SK-N-SH (cell line): ENCODE results near the gene SLC25A42. TPM values are rescaled to one million over a fixed set of nuclear protein-coding genes. Genes with fewer than 3 reads are reported as not detected.

Source experiments
- CTCF ChIA-PET: fragments of 300-600, 350-600 bp; formaldehyde crosslinking; extraction: SDS; loops from one replicate; lab custom pipeline; 2021; lab: Yijun Ruan, JAX
- POLR2A ChIA-PET: fragments of 350-600 bp; sonication (Branson Sonifier 250); formaldehyde crosslinking; extraction: SDS; loops from one replicate; lab custom pipeline; 2020; ENCODE audit warnings: antibody characterized with exemption, inconsistent platforms; lab: Yijun Ruan, JAX
- DNase-seq: peaks from one replicate; pipeline ENCODE4 v3.0.0; 2012
- H2AFZ ChIP-seq: fragments of 200-600 bp; sonication (generic); 2 replicates; pipeline ENCODE4 v1.8.1; 2016; ENCODE audit warnings: antibody characterized with exemption, mild to moderate bottlenecking, low read depth
- H3F3A ChIP-seq: fragments of 200-600 bp; sonication (generic); replicated peaks from 2 replicates; pipeline ENCODE3; 2016; ENCODE audit warnings: antibody characterized with exemption, mild to moderate bottlenecking; ENCODE audit not compliant: insufficient read depth
- H3K27ac ChIP-seq, 2 experiments: fragments of 200-500 bp in 1 of 2; fragments of 200-600 bp in 1 of 2; sonication (Bioruptor generic) in 1 of 2; sonication (generic), shearing (Covaris generic) in 1 of 2; 2 replicates each; pipeline versions ENCODE4 v1.5.1 to v1.6.1; 2014 to 2016; ENCODE audit warnings: low read depth in 2 of 2, inconsistent platforms in 1 of 2, low read length in 1 of 2, mild to moderate bottlenecking in 1 of 2, mixed read lengths in 1 of 2
- H3K27me3 ChIP-seq: fragments of 200-600 bp; sonication (generic), shearing (Covaris generic); 2 replicates; pipeline ENCODE4 v1.6.1; 2016; ENCODE audit warnings: mixed run types; ENCODE audit not compliant: insufficient read depth
- H3K36me3 ChIP-seq, 2 experiments: fragments of 200-500 bp in 1 of 2; fragments of 200-600 bp in 1 of 2; sonication (Bioruptor generic) in 1 of 2; sonication (generic) in 1 of 2; replicated peaks in 1 of 2; 2 replicates each; pipeline versions ENCODE3 to v1.5.1; 2014 to 2016; ENCODE audit warnings: low read length in 1 of 2, mild to moderate bottlenecking in 1 of 2; ENCODE audit not compliant: insufficient read depth in 2 of 2, control insufficient read depth in 1 of 2
- H3K4me1 ChIP-seq, 2 experiments: fragments of 200-500 bp in 1 of 2; fragments of 200-600 bp in 1 of 2; sonication (Bioruptor generic) in 1 of 2; sonication (generic), shearing (Covaris generic) in 1 of 2; 2 replicates each; pipeline versions ENCODE4 v1.5.1 to v1.6.1; 2014 to 2016; ENCODE audit warnings: low read depth in 1 of 2, low read length in 1 of 2, mixed run types in 1 of 2; ENCODE audit not compliant: insufficient read depth in 2 of 2, control insufficient read depth in 1 of 2
- H3K4me2 ChIP-seq: fragments of 200-600 bp; sonication (generic), shearing (Covaris generic); 2 replicates; pipeline ENCODE4 v1.6.1; 2017; ENCODE audit warnings: mixed run types
- H3K4me3 ChIP-seq, 2 experiments: fragments of 200-500 bp in 1 of 2; fragments of 200-600 bp in 1 of 2; sonication (Bioruptor generic) in 1 of 2; sonication (generic), shearing (Covaris generic) in 1 of 2; 2 replicates each; pipeline versions ENCODE4 v1.5.1 to v1.8.1; 2014 to 2016; ENCODE audit warnings: low read depth in 2 of 2, inconsistent platforms in 1 of 2, low read length in 1 of 2, mild to moderate bottlenecking in 1 of 2, mixed read lengths in 1 of 2, moderate library complexity in 1 of 2
- H3K79me2 ChIP-seq: fragments of 200-600 bp; sonication (generic); 2 replicates; pipeline ENCODE4 v1.8.1; 2017; ENCODE audit warnings: mild to moderate bottlenecking; ENCODE audit not compliant: insufficient read depth
- H3K9ac ChIP-seq: fragments of 200-600 bp; sonication (generic); 2 replicates; pipeline ENCODE4 v1.6.1; 2017; ENCODE audit warnings: mixed run types
- H3K9me2 ChIP-seq: fragments of 200-600 bp; sonication (generic); 2 replicates; pipeline ENCODE4 v1.6.1; 2017; ENCODE audit warnings: mixed run types
- H3K9me3 ChIP-seq: fragments of 200-600 bp; sonication (generic); 2 replicates; pipeline ENCODE4 v1.6.1; 2017; ENCODE audit warnings: mixed run types, mild to moderate bottlenecking, moderate library complexity
- H4K20me1 ChIP-seq: fragments of 200-600 bp; sonication (generic); 2 replicates; pipeline ENCODE4 v1.6.1; 2017; ENCODE audit warnings: mild to moderate bottlenecking, mixed run types; ENCODE audit not compliant: insufficient read depth
- ELF1 ChIP-seq: IDR thresholded peaks from 2 replicates; pipeline ENCODE4 v1.4.0; 2012
- EZH2phosphoT487 ChIP-seq: fragments of 200-600 bp; sonication (generic); IDR thresholded peaks from 2 replicates; pipeline ENCODE4 v1.6.1; 2017; ENCODE audit warnings: low read depth, mixed run types, mild to moderate bottlenecking, antibody characterized with exemption, moderate library complexity, borderline replicate concordance
- FOSL2 ChIP-seq: IDR thresholded peaks from 2 replicates; pipeline ENCODE4 v1.4.0; 2012; ENCODE audit warnings: low read depth, mild to moderate bottlenecking, moderate library complexity, borderline replicate concordance
- FOXM1 ChIP-seq: IDR thresholded peaks from 2 replicates; pipeline ENCODE4 v1.4.0; 2012; ENCODE audit warnings: low read depth, mild to moderate bottlenecking
- GABPA ChIP-seq: IDR thresholded peaks from 2 replicates; pipeline ENCODE4 v1.4.0; 2012; ENCODE audit warnings: low read depth, mild to moderate bottlenecking
- MAX ChIP-seq: IDR thresholded peaks from 2 replicates; pipeline ENCODE4 v1.4.0; 2012; ENCODE audit warnings: low read depth
- MXI1 ChIP-seq: IDR thresholded peaks from 2 replicates; pipeline ENCODE4 v1.6.1; 2012; ENCODE audit warnings: mild to moderate bottlenecking, low read depth, low read length, improper control_type of control experiment
- NFIC ChIP-seq: IDR thresholded peaks from 2 replicates; pipeline ENCODE4 v1.4.0; 2012; ENCODE audit warnings: borderline replicate concordance
- NRF1 ChIP-seq: IDR thresholded peaks from 2 replicates; pipeline ENCODE4 v1.6.1; 2012; ENCODE audit warnings: low read depth, mild to moderate bottlenecking, low read length
- RCOR1 ChIP-seq: fragments of 150-350 bp; IDR thresholded peaks from 2 replicates; pipeline ENCODE4 v1.6.1; 2017; ENCODE audit warnings: antibody characterized with exemption, low read length
- SIN3A ChIP-seq: IDR thresholded peaks from 2 replicates; pipeline ENCODE4 v1.6.1; 2012; ENCODE audit warnings: low read depth, mild to moderate bottlenecking, low read length, moderate library complexity, borderline replicate concordance
- SMC3 ChIP-seq: IDR thresholded peaks from 2 replicates; pipeline ENCODE4 v1.6.1; 2012; ENCODE audit warnings: low read depth, low read length, improper control_type of control experiment
- TEAD4 ChIP-seq: IDR thresholded peaks from 2 replicates; pipeline ENCODE4 v1.4.0; 2012; ENCODE audit warnings: mild to moderate bottlenecking, borderline replicate concordance; ENCODE audit not compliant: insufficient read depth
- WGBS: methylation state at CpG from one replicate; pipeline ENCODE4 v1.1.6; 2017; ENCODE audit warnings: low lambda C conversion rate; 5-methylcytosine and 5-hydroxymethylcytosine counted together
- polyA plus RNA-seq, 3 experiments: library from polyadenylated mRNA; depleted of rRNA; stranded (reverse); fragments of >200 nt; gene quantifications; 2 replicates each; pipeline ENCODE4 v1.2.3, GENCODE V29; 2012
- TF ChIP-seq, protein P1 (sequence below): fragments of 200-600 bp; sonication (generic); IDR thresholded peaks from 2 replicates; pipeline ENCODE4 v1.6.1; 2017; ENCODE audit warnings: antibody characterized with exemption, mild to moderate bottlenecking, moderate library complexity
- TF ChIP-seq, protein P2 (sequence below): fragments of 150-350 bp; IDR thresholded peaks from 2 replicates; pipeline ENCODE4 v1.6.1; 2016; ENCODE audit warnings: mild to moderate bottlenecking, low read depth, low read length
- TF ChIP-seq, protein P3 (sequence below): IDR thresholded peaks from 2 replicates; pipeline ENCODE4 v1.4.0; 2012; ENCODE audit warnings: low read depth, borderline replicate concordance

The SLC25A42 gene
- polyA plus RNA-seq, 1 of the 3 experiments (the other 2 are of a cell fraction) = 6.1 TPM

- Histone ChIP-seq H3K9ac (no peak overlapping the region), H3K4me3 (no peak overlapping the region), H3F3A (peaks cover 11% of the 10 kb centered on the region)
- 35% methylated on average over 5 of the region's 5 CpGs for WGBS
- CTCF ChIA-PET = interaction anchor here (0.8 to 3.7 kb wide), 11 partner anchors 9 to 220 kb away, joined by 3 to 34 read pairs (median 3); partner anchors contain the start of gene MEF2B
- no peak for TF ChIP-seq FOXM1
- TF ChIP-seq, protein P1, sequence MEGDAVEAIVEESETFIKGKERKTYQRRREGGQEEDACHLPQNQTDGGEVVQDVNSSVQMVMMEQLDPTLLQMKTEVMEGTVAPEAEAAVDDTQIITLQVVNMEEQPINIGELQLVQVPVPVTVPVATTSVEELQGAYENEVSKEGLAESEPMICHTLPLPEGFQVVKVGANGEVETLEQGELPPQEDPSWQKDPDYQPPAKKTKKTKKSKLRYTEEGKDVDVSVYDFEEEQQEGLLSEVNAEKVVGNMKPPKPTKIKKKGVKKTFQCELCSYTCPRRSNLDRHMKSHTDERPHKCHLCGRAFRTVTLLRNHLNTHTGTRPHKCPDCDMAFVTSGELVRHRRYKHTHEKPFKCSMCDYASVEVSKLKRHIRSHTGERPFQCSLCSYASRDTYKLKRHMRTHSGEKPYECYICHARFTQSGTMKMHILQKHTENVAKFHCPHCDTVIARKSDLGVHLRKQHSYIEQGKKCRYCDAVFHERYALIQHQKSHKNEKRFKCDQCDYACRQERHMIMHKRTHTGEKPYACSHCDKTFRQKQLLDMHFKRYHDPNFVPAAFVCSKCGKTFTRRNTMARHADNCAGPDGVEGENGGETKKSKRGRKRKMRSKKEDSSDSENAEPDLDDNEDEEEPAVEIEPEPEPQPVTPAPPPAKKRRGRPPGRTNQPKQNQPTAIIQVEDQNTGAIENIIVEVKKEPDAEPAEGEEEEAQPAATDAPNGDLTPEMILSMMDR = no peak
- TF ChIP-seq NFIC = no peak
- TF ChIP-seq GABPA = no peak
- TF ChIP-seq MAX = 0 out of 2 replicates have a peak, but pooled peaks have one; percentile 35
- no peak for TF ChIP-seq TEAD4
- no peak for TF ChIP-seq SIN3A
- TF ChIP-seq, protein P2, sequence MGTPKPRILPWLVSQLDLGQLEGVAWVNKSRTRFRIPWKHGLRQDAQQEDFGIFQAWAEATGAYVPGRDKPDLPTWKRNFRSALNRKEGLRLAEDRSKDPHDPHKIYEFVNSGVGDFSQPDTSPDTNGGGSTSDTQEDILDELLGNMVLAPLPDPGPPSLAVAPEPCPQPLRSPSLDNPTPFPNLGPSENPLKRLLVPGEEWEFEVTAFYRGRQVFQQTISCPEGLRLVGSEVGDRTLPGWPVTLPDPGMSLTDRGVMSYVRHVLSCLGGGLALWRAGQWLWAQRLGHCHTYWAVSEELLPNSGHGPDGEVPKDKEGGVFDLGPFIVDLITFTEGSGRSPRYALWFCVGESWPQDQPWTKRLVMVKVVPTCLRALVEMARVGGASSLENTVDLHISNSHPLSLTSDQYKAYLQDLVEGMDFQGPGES = no peak
- TF ChIP-seq RCOR1 = no peak
- peak; percentile 40; the same call in 1 of the 2 replicates for TF ChIP-seq FOSL2
- no peak for TF ChIP-seq ELF1
- TF ChIP-seq MXI1 = no peak
- TF ChIP-seq EZH2phosphoT487 = no peak
- TF ChIP-seq NRF1 = no peak
- no peak for TF ChIP-seq SMC3
- TF ChIP-seq, all 33 proteins: peak for 2
- peak overlapping the region in 1 of 2 experiments; percentile 39; a peak in 2 of 4 replicates for H3K27ac ChIP-seq
- H3K4me1 ChIP-seq = peaks cover 0 to 8% of the 10 kb centered on the region in 2 experiments; a peak in 2 of 4 replicates
- H3K9me2 ChIP-seq = no peaks in the 10 kb centered on the region
- no peak overlapping the region for H3K4me2 ChIP-seq
- DNase-seq = no peak
- no peaks in the 10 kb centered on the region for H3K9me3 ChIP-seq
- peaks cover 8% of the 10 kb centered on the region; the same call in 1 of the 2 replicates for H3K79me2 ChIP-seq
- no peak overlapping the region for H2AFZ ChIP-seq
- H4K20me1 ChIP-seq = no peaks in the 10 kb centered on the region
- POLR2A ChIA-PET = no interaction called here
- no peaks in the 10 kb centered on the region for H3K27me3 ChIP-seq
- H3K36me3 ChIP-seq = no peaks in the 10 kb centered on the region
Observed at GRCh38 chr19:19140476-19140875, 76.7 kb downstream of the SLC25A42 start.

DNA sequence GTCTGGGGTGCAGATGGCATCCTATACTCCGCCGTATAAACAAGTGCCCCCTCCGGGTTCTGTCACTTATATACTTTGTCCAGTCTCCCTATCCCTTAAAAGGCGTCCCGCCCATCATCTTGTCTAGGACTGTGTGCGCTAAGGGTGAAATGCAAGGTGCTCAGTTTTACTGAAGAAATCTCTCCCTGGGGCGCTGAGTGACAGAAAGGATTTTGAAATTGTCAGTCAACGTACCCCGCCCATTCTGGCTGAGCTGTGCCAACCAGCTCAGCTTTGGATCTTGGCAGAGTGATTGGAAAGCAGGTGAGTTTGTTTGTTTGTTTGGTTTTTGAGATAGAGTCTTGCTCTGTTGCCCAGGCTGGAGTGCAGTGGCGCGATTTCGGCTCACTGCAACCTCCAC, 78.6 kb downstream of the SLC25A42 start:
- Histone ChIP-seq H3K9me3 (no peaks in the 10 kb centered on the region), H2AFZ (no peak overlapping the region), H3K9ac (no peak overlapping the region), H3K4me1 (peaks cover 0 to 4% of the 10 kb centered on the region in 2 experiments; a peak in 2 of 4 replicates), H3K27ac (no peak overlapping the region), H4K20me1 (no peaks in the 10 kb centered on the region), H3K36me3 (no peaks in the 10 kb centered on the region), H3K4me2 (no peak overlapping the region), H3K79me2 (peaks cover 8% of the 10 kb centered on the region; the same call in 1 of the 2 replicates), H3K4me3 (no peak overlapping the region), H3K27me3 (no peaks in the 10 kb centered on the region), H3K9me2 (no peaks in the 10 kb centered on the region), H3F3A (peaks cover 11% of the 10 kb centered on the region)
- no peak for TF ChIP-seq EZH2phosphoT487
- TF ChIP-seq, protein P3, sequence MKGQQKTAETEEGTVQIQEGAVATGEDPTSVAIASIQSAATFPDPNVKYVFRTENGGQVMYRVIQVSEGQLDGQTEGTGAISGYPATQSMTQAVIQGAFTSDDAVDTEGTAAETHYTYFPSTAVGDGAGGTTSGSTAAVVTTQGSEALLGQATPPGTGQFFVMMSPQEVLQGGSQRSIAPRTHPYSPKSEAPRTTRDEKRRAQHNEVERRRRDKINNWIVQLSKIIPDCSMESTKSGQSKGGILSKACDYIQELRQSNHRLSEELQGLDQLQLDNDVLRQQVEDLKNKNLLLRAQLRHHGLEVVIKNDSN = no peak
- TF ChIP-seq, protein P1 = no peak
- CTCF ChIA-PET = interaction anchor here (0.9 to 3.7 kb wide), 4 partner anchors 17 to 200 kb away, joined by 4 to 34 read pairs (median 4); no protein-coding TSS in a partner anchor
- 90% methylated on average over 12 of the region's 12 CpGs for WGBS
- POLR2A ChIA-PET = no interaction called here
- no peak for DNase-seq
